ENCODE results near the gene ABI3.
"Not testable (repeated sequence)": the region's sequence is repeated elsewhere in the genome, so short reads cannot be mapped to it uniquely, and the experiment has no call there.

ABI3 gene

GRCh38 chr17:49258394-49258793, 47.9 kb downstream of the ABI3 start:
- no peak for DNase-seq

- no peak for DNase-seq
Observed at GRCh38 chr17:49259663-49260010, 49.1 kb downstream of the ABI3 start.

- peak; percentile 24 for DNase-seq
Observed at GRCh38 chr17:49260011-49260816, 49.7 kb downstream of the ABI3 start.

GRCh38 chr17:49260817-49261291, 50.3 kb downstream of the ABI3 start:
- no peak for DNase-seq

GRCh38 chr17:49261540-49261939, 51.0 kb downstream of the ABI3 start:
- DNase-seq, result not testable (repeated sequence)

- no peak for DNase-seq
Observed at GRCh38 chr17:49266233-49266632, 55.7 kb downstream of the ABI3 start.

GRCh38 chr17:49267912-49268311, 57.4 kb downstream of the ABI3 start:
- DNase-seq, result no peak

- no peak for DNase-seq
Observed at GRCh38 chr17:49269356-49269755, 58.8 kb downstream of the ABI3 start.

Measured in NCI-H226 (cell line).